ENCODE data around the gene C4B.
"Not testable (repeated sequence)": the region's sequence is repeated elsewhere in the genome, so short reads cannot be mapped to it uniquely, and the experiment has no call there.

C4B gene

DNA sequence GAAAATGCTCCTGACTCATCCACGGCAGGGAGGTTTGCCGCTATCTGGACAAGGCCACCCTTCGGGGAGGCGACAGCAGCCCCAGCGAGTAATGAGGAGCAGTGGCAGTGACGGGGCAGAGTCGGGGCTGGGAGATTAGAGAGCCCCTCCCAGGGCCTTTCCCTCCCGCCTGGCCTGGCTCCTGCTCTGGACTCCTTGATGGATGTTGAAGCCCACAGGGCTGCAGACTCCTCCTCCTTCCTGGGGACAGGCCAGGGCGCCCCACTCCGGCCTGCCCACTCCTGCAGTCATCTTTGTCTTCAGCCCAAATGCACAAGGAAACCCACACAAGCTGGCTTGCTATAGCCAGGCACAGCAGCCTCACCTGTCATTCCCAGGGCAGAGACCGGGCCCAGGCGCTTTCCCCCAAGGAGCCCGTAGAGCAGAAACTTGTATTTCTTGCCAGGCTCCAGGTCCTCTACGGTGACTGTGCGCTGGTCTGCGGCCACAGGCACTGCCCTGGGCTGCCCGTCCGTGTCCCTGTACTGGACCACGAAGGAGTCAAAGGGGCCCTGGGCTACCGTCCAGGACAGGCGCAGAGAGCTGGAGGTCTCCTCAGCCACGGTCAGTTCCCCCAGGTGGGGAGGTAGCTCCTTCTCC, 31.3 kb downstream of the C4B start:
- in situ Hi-C loops (cut with HindIII; ENCODE audit: low pct_ligation_motif_present, low pct_unique_long_range_greater_than_20kb, low sequenced_read_pairs) = no loop called here
- no peak for DNase-seq

DNA sequence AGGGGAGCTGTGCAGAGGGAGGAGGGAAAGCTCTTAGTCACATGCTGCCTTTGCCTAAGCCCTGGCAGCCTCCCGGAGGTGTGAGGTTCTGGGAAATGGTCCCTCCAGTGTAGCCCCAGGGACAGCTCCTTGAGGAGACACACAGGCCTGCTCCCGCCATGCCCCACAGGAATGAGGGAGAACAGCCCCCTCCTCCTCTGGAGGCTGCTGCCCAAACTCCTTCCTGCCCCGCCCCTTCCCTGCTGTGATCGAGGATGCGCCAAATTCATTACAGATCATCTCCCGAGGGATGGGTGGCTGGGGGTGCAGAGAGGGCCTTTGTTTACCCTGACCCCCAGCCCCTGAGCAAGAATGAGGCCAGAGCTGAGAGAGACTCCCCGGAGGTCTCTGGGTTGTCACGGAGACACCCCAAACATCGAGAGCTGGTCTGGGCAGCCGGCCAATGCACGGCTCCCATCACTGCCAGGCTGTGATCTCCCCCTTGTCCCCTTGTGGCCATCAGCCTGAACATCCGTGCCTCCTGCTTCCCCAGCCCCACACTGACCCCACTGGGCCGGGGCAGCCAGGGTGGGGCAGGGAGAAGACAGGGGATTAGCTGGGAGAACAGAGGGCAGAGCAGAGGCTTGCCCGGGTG, 32.0 kb downstream of the C4B start:
- no peak for DNase-seq
- in situ Hi-C loops (cut with HindIII; ENCODE audit: low pct_ligation_motif_present, low pct_unique_long_range_greater_than_20kb, low sequenced_read_pairs) = no loop called here

DNA sequence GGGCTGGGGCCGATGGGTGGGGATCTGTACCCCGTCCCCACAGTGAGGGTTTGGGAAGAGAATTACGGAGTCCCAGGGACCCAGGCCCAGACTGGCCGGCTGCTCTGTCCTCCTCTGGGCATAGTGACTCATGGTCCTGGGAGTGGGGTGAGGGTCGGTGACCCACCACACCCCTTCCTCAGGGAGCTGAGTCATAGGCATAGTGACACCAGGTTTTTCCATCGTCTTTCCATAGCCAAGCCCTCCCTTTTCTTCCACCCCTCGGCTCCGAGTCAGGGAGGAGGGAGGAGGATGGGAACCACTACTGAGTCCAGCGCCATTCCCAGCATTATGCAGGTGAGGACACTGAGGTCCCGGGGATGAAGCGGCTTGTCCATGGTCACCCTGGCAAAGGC, 32.5 kb downstream of the C4B start:
- no peak for DNase-seq
- in situ Hi-C loops (cut with HindIII; ENCODE audit: low pct_ligation_motif_present, low pct_unique_long_range_greater_than_20kb, low sequenced_read_pairs) = no loop called here

DNA sequence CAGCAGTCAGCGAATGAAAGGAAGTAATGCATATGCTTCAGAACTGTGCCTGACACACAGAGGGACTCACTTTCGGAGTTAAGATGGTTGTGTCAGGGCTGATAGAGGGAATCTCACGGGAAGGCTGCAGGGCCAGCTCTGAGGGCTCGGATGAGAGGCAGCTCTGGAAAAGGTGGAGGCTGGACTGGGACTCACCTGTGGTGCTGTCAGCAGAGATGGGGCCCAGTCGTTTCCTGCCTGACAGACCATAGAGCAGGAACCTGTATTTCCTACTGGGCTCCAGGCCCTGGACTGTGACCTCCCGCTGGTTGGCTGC, 32.9 kb downstream of the C4B start:
- in situ Hi-C loops (cut with HindIII; ENCODE audit: low pct_ligation_motif_present, low pct_unique_long_range_greater_than_20kb, low sequenced_read_pairs) = no loop called here
- no peak for DNase-seq

DNA sequence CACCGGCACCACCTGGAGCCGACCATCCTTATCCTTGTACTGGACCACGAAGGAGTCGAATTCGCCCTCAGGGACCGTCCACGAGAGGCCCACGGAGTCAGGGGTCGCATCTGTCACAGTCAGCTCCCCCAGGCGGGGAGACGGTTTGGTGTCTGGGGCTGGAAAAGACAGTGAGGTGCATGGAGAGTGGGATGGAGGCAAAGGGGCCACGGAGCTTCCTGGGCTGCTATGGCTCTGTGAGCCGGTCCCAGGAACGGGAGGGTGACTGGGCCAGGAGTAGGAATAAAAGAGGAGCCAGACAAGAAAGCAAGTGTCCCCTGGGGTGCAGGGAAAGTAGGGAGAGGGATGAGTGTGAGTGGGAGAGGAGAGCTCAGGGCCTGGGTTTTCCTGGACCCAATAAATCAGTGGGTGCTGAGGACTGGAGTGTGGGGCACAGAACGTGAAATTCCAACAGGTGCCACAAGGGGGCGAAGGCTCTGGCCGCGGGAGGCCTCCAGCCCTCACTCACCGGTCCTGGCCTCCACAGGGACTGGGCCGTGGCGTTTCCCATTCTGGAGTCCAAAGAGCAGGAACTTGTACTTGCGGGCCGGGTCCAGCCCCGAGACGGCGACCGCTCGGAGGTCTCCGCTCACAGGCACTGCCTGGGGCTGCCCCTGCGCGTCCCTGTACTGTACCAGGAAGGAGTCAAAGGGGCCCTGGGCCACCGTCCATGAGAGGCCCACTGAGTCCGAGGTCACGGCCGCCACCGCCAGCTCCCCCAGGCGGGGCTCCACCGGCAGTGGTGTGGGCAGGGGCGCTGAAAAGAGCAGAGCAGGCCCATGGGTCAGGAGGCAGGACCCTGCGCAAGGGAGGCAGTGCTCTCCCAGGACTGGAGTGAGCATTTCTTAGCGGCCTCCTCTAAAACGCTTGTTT, 33.5 kb downstream of the C4B start:
- in situ Hi-C loops (cut with HindIII; ENCODE audit: low pct_ligation_motif_present, low pct_unique_long_range_greater_than_20kb, low sequenced_read_pairs) = no loop called here
- DNase-seq = peak; percentile 44

DNA sequence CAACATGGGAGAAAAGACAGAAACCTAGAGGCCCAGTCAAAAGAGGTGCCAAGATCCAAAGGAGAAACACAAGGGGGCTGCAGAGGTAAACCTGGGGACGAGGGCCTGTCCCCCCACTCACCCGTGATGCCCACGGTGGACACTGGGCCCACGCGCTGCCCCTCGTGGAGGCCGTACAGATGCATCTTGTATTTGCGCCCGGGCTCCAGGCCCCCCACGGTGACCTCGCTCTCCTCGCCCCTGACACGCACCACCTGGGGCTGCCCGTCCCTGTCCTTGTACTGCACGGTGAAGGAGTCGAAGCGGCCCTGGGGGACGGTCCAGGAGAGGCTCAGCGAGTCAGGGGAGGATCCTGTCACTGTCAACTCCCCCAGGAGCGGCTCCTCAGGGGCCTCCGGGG, 34.6 kb downstream of the C4B start:
- in situ Hi-C loops (cut with HindIII; ENCODE audit: low pct_ligation_motif_present, low pct_unique_long_range_greater_than_20kb, low sequenced_read_pairs); DNase-seq: not testable (repeated sequence)

DNA sequence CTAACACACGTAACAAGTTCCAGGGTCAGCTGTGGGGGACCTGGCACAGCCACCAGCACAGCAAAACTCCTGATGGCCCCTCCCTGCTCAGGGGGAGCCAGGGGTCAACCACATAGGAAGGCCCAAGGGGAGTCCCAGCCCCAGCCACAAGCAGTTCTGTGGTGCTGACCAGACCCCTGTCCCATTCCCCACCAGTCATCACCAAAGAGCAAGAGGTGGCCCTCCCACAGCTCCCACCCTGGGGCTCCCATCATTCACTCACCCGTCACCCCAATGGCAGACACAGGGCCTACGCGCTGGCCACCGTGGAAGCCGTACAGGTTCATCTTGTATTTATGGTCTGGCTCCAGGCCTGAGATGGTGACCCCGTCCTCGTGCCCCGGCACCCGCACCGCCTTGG, 35.1 kb downstream of the C4B start:
- in situ Hi-C loops (cut with HindIII; ENCODE audit: low pct_ligation_motif_present, low pct_unique_long_range_greater_than_20kb, low sequenced_read_pairs); DNase-seq: not testable (repeated sequence)

DNA sequence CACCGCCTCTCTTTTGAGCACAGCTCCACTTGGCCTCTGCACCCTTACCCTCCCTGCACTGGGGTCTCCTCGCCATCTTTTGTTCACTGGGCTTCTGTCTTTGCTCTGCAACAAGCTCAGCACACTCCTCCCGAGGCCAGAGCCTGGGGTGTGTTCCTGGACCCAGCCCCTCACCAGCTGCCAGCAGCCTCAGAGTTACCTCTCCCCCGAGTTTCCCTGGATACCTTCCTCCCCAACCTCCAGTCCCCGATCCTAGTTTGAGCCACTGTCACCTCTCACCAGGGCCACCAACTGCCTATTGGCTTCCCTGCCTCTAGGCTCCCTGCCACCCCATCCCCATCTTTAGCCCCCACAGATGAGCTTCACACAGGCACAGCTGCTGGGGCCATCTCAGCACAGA, 36.0 kb downstream of the C4B start:
- in situ Hi-C loops (cut with HindIII; ENCODE audit: low pct_ligation_motif_present, low pct_unique_long_range_greater_than_20kb, low sequenced_read_pairs) = no loop called here
- DNase-seq = no peak

DNA sequence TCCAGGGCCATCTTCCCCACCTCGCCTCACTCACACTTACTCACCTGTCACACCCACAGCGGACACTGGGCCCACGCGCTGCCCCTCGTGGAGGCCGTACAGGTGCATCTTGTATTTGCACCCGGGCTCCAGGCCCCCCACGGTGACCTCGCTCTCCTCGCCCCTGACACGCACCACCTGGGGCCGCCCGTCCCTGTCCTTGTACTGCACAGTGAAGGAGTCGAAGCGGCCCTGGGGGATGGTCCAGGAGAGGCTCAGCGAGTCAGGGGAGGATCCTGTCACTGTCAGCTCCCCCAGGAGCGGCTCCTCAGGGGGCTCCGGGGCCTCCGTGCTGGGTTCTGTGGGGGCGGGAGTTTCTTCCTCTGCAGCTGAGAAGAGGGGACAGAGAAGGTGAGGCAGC, 38.0 kb downstream of the C4B start:
- in situ Hi-C loops (cut with HindIII; ENCODE audit: low pct_ligation_motif_present, low pct_unique_long_range_greater_than_20kb, low sequenced_read_pairs); DNase-seq: not testable (repeated sequence)

DNA sequence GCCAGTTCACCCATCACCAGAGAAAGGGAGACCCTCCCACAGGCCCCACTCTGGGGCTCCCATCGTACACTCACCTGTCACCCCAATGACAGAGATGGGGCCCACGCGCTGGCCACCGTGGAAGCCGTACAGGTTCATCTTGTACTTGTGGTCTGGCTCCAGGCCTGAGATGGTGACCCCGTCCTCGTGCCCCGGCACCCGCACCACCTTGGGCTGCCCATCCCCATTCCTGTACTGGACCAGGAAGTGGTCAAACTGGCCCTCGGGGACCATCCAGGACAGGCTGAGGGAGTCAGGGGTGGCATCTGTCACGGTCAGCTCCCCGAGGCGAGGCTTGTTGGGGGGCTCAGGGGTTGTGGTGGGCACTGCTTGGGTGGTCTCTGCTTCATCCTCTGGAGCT, 38.7 kb downstream of the C4B start:
- DNase-seq; in situ Hi-C loops (cut with HindIII; ENCODE audit: low pct_ligation_motif_present, low pct_unique_long_range_greater_than_20kb, low sequenced_read_pairs): not testable (repeated sequence)

DNA sequence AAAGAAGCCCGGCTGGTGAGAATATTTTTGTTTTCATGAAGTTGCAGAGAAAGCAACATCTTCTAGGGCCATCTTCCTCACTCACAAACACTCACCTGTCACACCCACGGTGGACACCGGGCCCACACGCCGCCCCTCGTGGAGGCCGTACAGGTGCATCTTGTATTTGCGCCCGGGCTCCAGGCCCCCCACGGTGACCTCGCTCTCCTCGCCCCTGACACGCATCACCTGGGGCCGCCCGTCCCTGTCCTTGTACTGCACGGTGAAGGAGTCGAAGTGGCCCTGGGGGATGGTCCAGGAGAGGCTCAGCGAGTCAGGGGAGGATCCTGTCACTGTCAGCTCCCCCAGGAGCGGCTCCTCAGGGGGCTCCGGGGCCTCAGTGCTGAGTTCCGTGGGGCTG, 41.2 kb downstream of the C4B start:
- in situ Hi-C loops (cut with HindIII; ENCODE audit: low pct_ligation_motif_present, low pct_unique_long_range_greater_than_20kb, low sequenced_read_pairs); DNase-seq: not testable (repeated sequence)

DNA sequence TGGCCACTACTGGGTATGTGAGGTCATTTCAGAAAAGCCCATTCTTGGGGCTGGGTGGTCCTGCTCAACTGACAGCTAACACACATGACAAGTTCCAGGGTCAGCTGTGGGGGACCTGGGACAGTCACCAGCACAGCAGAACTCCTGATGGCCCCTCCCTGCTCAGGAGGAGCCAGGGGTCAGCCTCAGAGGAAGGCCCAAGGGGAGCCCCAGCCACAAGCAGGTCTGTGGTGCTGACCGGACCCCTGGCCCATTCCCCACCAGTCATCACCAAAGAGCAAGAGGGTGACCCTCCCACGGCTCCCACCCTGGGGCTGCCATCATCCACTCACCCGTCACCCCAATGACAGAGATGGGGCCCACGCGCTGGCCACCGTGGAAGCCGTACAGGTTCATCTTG, 41.7 kb downstream of the C4B start:
- DNase-seq = no peak
- in situ Hi-C loops (cut with HindIII; ENCODE audit: low pct_ligation_motif_present, low pct_unique_long_range_greater_than_20kb, low sequenced_read_pairs) = no loop called here

DNA sequence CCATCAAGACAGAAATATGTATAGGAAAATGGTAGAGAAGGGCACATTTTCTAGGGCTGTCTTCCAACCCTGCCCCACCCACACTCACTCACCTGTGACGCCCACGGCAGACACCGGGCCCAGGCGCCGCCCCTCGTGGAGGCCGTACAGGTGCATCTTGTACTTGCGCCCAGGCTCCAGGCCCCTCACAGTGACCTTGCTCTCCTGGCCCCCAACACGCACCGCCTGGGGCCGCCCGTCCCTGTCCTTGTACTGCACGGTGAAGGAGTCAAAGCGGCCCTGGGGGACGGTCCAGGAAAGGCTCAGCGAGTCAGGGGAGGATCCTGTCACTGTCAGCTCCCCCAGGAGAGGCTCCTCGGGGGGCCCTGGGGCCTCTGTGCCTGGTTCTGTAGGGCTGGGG, 43.4 kb downstream of the C4B start:
- DNase-seq = no peak
- in situ Hi-C loops (cut with HindIII; ENCODE audit: low pct_ligation_motif_present, low pct_unique_long_range_greater_than_20kb, low sequenced_read_pairs) = no loop called here

DNA sequence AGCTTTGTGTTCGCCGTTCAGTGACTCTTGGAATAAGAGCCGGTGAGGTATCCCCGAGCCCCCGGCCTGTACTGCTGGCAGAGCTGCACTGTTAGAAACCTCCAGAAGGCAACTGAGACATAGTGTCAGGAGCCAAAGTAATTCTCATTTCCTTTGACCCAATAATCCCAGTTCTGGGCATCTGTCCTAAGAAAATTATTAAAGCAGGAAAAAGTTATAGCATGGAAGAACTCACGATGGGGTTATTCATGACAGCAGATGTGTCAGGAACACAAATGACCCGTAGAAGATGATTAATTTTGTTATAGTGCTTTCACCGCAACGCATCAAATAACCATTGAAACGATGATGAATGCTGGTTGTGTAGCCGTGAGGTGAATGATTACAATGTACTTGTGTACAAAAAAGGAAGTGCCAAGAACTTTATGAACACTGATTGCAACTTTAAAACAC, 43.9 kb downstream of the C4B start:
- DNase-seq = no peak
- in situ Hi-C loops (cut with HindIII; ENCODE audit: low pct_ligation_motif_present, low pct_unique_long_range_greater_than_20kb, low sequenced_read_pairs) = no loop called here

DNA sequence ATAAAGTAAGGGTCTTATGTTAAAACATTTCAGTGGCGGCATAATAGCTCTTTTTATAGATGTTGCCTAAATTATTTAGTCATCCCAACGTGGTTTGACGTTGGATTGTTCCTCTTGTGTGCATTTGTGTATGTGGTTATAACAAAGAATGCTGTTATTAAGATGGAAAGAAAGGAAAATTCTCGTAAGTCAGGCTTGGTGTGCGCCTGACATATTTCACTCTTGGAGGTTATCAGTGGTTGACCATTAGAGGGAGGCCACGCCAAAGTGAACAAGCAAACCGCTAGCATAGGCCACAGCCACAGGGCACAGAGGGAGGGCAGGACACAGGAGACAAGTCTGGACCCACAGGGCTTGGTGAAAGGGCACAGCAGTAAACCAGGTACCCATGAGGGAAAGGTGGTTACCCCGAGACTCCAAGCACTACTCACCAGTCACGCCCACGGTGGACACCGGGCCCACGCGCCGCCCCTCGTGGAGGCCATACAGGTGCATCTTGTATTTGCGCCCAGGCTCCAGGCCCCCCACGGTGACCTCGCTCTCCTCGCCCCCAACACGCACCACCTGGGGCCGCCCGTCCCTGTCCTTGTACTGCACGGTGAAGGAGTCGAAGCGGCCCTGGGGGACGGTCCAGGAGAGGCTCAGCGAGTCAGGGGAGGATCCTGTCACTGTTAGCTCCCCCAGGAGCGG, 46.5 kb downstream of the C4B start:
- in situ Hi-C loops (cut with HindIII; ENCODE audit: low pct_ligation_motif_present, low pct_unique_long_range_greater_than_20kb, low sequenced_read_pairs) = no loop called here
- DNase-seq = peak; percentile 7

DNA sequence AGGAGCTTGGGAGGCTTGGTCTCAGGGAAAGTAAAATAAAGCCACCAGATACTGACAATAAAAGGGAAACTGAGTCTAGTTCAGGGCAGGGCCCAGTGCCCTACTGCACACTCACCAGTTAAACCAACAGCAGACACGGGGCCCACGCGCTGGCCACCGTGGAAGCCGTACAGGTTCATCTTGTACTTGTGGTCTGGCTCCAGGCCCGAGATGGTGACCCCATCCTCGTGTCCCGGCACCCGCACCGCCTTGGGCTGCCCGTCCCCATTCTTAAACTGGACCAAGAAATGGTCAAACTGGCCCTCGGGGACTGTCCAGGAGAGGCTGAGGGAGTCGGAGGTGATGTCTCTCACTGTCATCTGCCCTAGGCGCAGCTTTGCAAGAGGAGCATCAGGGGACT, 50.1 kb downstream of the C4B start:
- DNase-seq = no peak
- in situ Hi-C loops (cut with HindIII; ENCODE audit: low pct_ligation_motif_present, low pct_unique_long_range_greater_than_20kb, low sequenced_read_pairs) = no loop called here

DNA sequence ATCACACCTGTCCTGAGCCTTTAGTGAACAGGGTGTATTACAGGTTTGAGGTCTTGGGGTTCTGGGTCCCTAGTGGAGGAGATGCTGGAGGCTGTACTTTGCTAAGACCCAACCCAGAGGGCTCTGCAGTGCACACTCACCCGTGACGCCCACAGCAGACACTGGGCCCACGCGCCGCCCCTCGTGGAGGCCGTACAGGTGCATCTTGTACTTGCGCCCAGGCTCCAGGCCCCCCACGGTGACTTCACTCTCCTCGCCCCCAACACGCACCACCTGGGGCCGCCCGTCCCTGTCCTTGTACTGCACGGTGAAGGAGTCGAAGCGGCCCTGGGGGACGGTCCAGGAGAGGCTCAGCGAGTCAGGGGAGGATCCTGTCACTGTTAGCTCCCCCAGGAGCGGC, 52.9 kb downstream of the C4B start:
- in situ Hi-C loops (cut with HindIII; ENCODE audit: low pct_ligation_motif_present, low pct_unique_long_range_greater_than_20kb, low sequenced_read_pairs); DNase-seq: not testable (repeated sequence)

DNA sequence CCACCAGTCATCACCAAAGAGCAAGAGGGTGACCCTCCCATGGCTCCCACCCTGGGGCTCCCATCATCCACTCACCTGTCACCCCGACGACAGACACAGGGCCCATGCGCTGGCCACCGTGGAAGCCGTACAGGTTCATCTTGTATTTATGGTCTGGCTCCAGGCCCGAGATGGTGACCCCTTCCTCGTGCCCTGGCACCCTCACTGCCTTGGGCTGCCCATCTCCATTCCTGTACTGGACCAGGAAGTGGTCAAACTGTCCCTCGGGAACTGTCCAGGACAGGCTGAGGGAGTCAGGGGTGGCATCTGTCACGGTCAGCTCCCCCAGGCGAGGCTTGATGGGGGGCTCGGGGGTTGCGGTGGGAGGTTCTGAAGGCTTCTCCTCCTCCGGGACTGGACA, 53.7 kb downstream of the C4B start:
- in situ Hi-C loops (cut with HindIII; ENCODE audit: low pct_ligation_motif_present, low pct_unique_long_range_greater_than_20kb, low sequenced_read_pairs); DNase-seq: not testable (repeated sequence)

DNA sequence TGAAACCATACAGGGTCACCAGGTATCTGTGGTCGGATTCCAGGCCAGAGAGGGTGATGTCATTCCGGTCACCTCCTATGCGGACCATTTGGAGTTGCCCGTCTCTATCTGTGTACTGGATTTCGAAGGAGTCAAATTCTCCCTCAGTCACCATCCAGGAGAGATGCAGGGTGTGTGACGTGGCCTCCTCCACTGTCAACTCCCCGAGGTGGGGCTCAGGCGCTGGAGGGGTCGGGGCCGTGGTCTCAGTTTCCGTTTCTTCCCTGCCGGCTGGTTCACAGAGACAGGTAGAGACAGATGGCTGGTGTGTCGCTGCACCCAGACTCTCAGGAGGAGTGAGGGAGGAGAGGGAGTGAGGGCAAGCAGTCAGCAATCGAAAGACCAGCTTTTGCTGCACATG, 54.3 kb downstream of the C4B start:
- no peak for DNase-seq
- in situ Hi-C loops (cut with HindIII; ENCODE audit: low pct_ligation_motif_present, low pct_unique_long_range_greater_than_20kb, low sequenced_read_pairs) = no loop called here
